ELR (cell line): ENCODE data around the gene DGCR8.

Source experiments
- DNase-seq: peaks from one replicate; pipeline ENCODE4 v3.0.0-alpha.2; 2015; ENCODE audit warnings: low read depth

DGCR8 gene

DNA sequence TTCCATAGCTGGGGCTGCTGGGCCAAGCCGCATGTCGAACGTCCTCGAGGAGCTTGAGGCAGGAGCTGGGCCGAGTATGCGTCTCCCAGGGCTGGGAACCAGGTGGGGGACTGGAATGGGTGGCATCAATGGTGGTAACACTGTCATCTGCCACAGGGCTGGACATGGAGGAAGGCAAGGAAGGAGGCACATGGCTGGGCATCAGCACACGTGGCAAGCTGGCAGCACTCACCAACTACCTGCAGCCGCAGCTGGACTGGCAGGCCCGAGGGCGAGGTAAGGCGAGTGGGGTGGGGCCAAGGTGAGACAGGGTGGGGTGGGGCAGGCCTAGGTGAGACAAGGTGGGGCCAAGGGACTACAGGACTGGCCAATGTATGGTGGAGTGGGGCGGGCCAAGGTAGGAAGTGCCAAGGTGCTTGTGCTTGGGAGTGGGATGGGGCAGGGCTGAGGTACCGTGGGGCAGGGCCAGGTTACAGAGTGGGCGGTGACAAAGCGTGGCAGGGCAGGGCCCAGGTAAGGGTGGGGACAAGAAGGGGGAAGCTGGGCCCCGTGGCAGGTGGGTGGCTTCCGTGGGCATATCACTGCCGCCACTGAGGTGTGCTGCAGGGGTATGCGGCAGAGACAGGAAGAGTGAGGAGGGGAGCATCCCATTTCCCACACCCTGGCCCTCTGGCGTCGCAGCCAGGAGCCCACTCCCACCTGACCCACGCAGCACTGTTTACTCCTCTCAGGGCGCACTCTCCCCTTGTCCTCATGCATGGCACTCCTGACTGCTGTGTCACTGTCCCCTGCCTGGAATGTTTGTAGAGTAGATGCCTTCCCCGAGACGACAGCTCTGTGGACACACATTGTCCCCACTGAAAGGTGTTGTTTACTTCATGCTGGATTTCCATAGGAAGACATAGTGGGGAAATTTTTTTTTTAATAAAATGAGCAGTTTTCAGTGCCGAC, 27.5 kb upstream of the DGCR8 start:
- no peak for DNase-seq

DNA sequence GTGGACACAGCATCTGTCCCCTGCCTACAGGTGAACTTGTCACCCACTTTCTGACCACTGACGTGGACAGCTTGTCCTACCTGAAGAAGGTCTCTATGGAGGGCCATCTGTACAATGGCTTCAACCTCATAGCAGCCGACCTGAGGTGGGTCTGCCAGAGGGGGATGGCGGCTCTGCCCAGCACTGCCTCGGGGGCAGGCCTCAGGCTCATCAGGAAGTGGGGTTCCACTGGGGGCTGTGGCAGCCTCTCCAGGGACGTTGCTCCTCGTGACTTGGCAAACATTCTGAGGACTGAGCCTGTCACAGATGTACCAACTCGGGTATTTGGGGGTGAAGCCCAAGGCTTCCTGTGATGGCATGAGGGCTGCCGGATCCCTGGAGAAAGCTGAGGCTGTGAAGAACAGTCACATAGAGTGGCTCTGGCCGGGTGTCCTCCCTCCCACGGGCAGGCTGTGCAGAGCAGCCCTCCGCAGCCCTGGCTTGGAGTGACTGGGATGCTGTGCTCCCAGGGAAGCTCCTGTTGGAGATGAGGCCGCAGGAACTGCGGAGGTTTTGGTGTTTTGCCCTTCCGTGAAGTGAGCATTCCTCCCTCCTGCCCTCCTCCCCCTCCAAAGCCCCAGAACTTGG, 26.5 kb upstream of the DGCR8 start:
- no peak for DNase-seq

DNA sequence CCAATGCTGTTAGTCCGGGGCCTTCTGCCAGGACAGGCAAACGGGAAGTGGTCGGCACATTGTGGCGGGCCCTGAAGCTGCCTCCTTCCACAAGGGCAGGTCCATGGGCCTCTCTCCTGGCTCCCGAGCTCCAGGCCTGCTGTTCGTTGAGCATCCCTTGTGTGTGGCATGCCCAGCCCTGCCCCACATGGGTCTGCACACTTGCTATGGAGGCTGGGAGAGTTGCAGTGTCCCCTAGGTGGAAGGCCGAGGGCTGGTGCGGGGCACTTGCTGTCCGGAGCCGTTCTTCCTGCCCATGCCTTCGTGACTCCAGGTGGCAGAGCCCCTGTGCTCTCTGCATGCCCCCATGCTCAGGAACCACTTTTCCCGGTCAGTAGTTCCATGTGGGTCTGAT, 26.0 kb upstream of the DGCR8 start:
- no peak for DNase-seq

- no peak for DNase-seq
Measured at GRCh38 chr22:20054485-20054884, 25.6 kb upstream of the DGCR8 start.

GRCh38 chr22:20055144-20055543, 24.9 kb upstream of the DGCR8 start:
- no peak for DNase-seq

GRCh38 chr22:20055654-20056053, 24.4 kb upstream of the DGCR8 start:
- DNase-seq = no peak

- no peak for DNase-seq
Measured at GRCh38 chr22:20056161-20056560, 23.9 kb upstream of the DGCR8 start.

- no peak for DNase-seq
Measured at GRCh38 chr22:20056696-20057386, 23.2 kb upstream of the DGCR8 start.

- no peak for DNase-seq
Measured at GRCh38 chr22:20057596-20058268, 22.3 kb upstream of the DGCR8 start.

DNA sequence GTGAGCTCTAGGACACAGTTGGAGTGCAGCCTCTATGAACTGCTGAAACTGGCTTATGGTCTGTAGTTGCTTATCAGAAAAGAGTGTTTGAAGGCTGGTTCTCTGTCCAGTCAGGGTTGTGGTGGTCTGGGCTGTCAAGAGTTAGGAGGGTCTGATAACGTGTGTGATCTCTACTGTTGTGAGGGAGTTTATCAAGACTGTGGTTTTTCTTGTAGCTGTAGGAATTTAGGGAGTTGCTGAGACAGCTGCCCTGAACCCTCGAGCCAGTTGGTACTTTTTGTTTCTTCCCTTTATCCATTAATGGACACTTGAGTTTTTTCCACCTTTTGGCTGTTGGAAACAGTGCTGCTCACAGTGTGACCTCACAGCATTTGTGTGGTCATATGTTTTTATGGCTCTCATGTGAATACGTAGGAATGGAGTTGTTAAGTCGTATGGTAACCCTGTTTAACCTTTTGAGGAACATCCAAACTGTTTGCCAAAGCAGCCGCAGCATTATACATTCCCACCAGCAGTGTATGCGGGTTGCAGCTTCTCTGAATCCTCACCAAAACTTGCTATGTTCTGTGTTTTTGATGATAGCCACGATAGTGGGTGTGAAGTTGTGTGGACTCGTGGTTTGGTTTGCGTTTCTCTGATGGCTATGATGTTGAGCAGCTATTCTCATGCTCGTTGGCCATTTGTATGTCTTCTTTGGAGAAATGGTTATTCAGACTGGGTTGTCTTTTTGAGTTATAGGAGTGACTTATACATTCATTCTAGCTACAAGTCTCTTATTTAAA, 20.9 kb upstream of the DGCR8 start:
- DNase-seq = no peak

- no peak for DNase-seq
Measured at GRCh38 chr22:20060700-20061480, 19.2 kb upstream of the DGCR8 start.

DNA sequence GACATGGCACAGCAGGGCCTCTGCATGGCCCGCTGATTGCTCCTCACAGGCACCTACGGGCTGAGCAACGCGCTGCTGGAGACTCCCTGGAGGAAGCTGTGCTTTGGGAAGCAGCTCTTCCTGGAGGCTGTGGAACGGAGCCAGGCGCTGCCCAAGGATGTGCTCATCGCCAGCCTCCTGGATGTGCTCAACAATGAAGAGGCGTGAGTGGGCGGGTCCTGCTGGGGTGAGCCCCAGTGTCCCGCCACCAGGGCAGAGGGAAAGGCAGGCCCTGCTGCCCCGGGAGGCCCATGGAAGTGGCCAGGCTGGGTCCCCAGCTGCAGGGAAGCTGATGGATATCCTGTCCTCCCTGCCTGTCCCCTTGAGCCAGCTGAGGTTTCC, 18.6 kb upstream of the DGCR8 start:
- DNase-seq = peak; percentile 43

GRCh38 chr22:20062043-20062765, 17.8 kb upstream of the DGCR8 start:
- no peak for DNase-seq

DNA sequence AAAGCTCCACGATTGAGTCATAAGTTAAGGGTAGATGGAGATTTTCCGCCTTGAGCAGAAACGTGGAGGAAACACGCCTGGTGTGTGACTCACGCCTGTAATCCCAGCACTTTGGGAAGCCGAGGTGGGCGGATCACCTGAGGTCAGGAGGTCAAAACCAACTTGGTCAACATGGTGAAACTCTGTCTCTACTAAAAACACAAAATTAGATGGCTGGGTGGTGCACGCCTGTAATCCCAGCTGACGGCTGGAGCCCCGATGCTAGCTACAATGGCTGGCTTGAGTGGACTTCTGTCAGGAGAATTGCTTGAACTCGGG, 17.3 kb upstream of the DGCR8 start:
- DNase-seq = peak; percentile 93

DNA sequence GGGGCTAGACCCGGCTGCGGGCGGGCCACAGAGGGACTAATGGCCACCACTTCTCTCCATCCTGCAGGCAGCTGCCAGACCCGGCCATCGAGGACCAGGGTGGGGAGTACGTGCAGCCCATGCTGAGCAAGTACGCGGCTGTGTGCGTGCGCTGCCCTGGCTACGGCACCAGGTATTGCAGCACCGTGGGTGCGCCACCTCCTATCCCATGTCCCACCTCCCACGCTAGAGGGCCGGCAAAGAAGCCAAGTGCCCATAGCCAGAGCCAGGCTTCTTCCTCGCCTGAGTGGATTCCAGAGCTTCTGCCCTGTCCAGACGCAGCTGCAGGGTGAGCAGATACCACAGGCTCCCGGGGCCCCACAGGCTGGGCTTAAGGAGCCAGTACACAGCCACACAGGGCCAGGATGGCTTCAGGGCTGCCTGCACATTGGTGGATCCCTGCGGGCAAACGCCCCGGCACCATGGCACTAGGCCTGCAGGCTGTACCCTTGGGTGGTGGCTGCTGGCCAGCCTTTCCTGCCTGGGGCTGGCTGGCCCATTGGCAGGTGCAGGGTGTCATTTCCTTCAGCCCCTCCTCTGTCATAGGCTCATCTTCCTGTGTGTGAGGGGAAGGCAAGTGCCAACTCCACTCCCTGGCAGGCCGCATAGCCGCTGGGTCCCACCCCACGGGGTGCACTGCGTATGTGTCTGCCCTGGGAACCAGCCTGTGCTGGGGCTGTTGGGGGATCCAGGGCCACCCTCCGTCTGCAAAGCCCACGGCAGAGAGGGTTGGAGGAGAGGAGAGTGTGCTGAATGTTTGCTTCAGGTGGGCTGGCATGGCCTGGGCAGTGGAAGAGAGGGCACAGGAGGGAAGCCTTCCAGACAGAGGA, 16.5 kb upstream of the DGCR8 start:
- DNase-seq = no peak

DNA sequence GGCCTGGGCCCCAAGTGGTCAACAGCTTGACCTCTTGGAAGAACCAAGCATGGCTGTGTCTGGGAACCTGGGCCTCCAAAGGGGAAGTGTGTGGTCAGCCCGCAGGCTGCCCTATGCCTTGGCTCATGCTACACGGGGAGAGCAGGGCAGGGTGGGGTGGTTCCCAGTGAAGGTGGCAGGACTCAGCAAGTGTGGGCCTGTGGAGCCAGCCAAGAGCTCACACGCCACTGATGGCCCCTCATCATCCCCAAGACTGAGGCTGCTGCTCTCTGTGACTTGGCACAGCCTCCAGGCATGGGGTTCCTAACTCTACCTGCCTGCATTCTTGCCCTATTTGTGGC, 15.9 kb upstream of the DGCR8 start:
- DNase-seq = no peak

DNA sequence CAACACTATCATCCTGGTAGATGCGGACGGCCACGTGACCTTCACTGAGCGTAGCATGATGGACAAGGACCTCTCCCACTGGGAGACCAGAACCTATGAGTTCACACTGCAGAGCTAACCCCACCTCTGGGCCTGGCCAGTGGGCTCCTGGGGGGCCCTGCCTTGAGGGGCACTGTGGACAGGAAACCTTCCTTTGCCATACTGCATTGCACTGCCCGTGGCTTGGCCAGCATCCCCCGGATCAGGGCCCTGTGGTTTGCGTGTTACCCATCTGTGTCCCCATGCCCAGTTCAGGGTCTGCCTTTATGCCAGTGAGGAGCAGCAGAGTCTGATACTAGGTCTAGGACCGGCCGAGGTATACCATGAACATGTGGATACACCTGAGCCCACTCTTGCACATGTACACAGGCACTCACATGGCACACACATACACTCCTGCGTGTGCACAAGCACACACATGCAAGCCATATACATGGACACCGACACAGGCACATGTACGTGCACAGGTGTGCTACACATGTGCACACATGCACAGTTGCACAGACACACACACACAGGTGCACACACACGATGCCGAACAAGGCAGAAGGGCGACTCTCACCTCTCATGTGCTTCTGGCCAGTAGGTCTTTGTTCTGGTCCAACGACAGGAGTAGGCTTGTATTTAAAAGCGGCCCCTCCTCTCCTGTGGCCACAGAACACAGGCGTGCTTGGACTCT, 15.3 kb upstream of the DGCR8 start:
- DNase-seq = no peak

DNA sequence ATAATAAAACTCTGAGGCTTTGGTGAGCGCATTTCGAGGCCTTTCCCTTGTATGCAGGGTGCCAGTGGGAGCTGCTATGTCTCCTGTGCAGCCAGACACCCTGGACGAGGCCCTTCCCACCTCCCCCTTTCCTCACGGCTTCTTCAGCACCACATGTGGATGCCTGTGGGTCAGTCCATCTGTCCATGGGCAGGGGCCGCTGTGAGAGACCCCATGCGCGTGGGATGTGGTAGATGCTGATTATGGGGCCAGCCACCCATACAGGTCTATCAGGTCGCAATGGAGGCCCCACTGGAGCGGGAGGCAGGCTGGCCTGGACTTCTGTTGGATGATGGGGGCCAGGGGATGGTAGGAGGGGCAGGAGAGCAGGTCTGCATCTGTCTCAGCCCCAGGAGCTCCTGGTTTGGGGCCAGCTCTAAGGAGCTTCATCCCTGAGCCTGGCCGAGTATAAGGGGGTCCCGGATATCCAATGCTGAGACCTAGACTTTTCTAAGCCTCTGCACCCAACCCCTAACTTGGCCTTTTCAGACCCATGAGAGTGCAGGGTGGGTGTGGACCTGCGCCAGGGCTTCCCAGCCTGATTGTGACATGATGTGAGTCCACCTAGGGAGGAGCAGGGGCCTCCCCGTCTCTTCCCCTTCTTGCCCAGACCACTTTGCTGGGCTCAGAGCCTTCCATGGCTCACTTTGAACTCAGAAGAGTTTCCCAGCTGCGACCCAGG, 14.0 kb upstream of the DGCR8 start:
- no peak for DNase-seq
